Fibroblast of villous mesenchyme (primary cell): ENCODE data around the gene PLXDC1. TPM values are rescaled to one million over a fixed set of nuclear protein-coding genes. Genes with fewer than 3 reads are reported as not detected.
A peak's percentile ranks its signal among the peaks of the same experiment; 100 is the strongest.

Experiments used
- DNase-seq: peaks from one replicate; pipeline ENCODE4 v3.0.0-alpha.2; 2010; ENCODE audit warnings: low read depth
- H3K4me3 ChIP-seq: 2 replicates; pipeline ENCODE4 v1.5.1; 2011; ENCODE audit warnings: low read depth, mild to moderate bottlenecking, low read length
- total RNA-seq: library from RNA; depleted of rRNA; stranded (reverse); fragments of >200 nt; gene quantifications from 2 replicates; pipeline ENCODE4 v1.2.3, GENCODE V29; 2012
- TF ChIP-seq, protein P1 (sequence below): IDR thresholded peaks from 2 replicates; pipeline ENCODE4 v1.5.1; 2012; ENCODE audit warnings: low read depth, mild to moderate bottlenecking, low read length; ENCODE audit not compliant: insufficient read depth

PLXDC1 gene
- total RNA-seq, 1 donor, result 0.43 TPM

DNA sequence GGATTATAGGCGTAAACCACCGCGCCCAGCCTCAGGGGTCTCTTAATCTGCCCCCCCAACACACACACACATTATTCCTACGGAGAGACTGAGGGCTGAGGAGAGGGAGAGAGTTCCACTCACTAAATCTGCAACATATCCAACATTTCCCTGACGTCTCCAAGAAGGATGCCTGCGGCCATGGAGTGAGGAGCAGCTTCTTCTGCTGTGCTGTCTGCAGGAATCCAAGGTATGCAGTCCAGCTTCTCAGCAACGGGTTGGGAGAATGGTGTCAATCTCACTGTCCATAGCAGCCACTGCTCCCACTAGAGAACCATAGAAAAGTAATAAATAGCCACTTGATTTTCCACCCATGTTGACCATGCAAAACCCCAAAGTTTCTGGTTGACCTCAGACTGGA is 5.1 kb upstream of the PLXDC1 start:
- DNase-seq, result no peak
- H3K4me3 ChIP-seq, result no peak overlapping the region
- TF ChIP-seq, protein P1, sequence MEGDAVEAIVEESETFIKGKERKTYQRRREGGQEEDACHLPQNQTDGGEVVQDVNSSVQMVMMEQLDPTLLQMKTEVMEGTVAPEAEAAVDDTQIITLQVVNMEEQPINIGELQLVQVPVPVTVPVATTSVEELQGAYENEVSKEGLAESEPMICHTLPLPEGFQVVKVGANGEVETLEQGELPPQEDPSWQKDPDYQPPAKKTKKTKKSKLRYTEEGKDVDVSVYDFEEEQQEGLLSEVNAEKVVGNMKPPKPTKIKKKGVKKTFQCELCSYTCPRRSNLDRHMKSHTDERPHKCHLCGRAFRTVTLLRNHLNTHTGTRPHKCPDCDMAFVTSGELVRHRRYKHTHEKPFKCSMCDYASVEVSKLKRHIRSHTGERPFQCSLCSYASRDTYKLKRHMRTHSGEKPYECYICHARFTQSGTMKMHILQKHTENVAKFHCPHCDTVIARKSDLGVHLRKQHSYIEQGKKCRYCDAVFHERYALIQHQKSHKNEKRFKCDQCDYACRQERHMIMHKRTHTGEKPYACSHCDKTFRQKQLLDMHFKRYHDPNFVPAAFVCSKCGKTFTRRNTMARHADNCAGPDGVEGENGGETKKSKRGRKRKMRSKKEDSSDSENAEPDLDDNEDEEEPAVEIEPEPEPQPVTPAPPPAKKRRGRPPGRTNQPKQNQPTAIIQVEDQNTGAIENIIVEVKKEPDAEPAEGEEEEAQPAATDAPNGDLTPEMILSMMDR, result no peak

DNA sequence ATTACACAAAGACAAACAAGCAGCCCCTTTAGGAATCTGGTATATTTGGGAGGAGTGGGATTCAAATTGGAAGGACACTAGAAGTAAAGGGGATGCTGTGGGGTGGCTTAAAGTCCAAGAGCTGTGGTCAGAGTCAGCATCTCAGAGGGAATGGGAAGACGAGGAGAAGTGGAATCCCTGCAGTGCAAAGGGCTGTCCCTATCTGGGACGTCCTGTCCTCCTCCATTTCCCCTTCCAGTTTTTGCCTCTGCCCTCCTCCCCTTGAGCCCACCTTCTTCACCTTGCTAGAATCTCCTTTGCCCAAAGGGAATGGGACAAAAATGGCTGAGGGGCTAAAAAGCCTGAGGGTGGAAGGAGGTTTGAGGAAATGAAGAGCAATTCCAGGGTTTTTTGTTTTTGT is 4.2 kb upstream of the PLXDC1 start:
- peak overlapping the region; percentile 12 for H3K4me3 ChIP-seq
- TF ChIP-seq, protein P1, result no peak
- no peak for DNase-seq

DNA sequence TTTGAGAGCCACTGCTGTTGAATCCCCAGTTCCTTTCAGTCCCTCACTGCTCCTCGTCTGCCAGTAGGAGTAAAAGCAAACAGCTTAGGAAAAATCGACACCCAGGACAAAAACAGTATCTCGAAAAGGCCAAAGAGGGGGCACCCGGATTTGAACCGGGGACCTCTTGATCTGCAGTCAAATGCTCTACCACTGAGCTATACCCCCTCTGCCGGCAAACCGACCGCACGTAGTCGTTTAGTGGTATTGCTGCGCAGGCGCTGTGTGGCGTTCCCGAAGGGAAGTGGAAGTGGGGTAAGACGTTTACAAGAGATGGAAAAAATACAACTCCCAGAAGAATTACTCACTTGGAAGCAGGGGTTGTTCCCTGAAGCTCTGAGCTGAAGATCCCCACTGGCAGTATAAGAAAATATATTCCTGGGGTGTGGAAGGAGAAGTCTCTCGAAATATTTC is 2.2 kb upstream of the PLXDC1 start:
- peak overlapping the region; percentile 98 for H3K4me3 ChIP-seq
- peak; percentile 91 for DNase-seq
- TF ChIP-seq, protein P1, result no peak

DNA sequence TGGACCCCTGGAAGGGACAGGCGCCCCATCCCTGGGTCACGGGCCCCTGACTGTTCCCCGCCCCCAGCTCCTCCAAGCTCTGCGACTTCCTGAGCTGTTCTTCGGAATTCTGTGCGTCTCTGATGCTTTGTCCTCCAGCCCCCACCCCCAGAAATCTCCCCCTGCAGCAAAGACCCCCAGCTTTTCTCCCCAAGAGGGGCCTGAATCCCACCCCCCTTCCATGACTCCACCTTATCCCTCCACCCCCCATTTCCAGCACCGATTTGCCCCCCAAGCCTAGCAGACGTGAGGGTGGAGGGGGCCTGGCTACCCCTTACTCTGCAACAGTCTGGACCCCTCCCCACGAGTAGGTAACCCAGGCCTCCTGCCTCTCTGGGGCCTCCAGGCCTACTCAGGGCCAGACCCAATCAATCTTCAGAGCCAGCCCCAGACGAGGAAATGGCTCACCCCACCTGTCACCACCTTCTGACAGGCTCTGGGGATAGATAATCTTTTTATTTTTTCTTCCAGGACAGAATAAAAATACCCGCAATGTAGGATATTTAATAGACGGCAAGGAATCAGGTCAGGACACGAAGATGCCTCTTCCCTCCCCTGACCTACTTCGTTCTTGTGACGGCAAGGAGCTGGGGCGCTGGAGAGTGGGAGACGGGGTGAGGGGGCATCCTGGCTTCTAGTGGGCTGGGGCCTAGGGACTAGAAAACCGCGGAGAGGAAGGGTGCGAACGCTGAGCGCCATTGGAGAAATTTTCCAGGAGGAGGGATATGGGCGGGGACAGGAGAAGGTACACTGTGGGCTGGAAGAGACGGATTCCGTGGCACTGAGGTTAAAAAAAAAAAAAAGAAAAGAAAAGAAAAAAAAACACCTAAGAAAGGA is 744 bp upstream of the PLXDC1 start:
- H3K4me3 ChIP-seq, result peak overlapping the region; percentile 98
- no peak for DNase-seq

DNA sequence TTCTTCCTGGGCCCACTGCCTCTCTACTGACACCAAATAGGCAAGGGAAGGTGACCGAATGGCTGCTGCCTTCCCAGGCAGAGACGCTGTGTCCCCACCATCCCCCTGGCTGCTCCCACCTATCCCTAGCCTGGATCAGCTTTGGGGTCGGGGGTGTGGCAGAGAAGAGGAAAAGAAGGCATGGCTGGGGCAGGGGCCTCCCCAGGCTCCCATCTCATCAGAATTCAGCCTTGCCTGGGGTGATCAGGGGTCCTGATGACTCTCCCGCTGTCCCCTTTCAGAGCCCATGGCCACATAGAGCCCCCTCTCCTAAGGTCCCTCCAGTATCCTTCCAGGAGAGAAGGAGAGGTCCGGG is 665 bp downstream of the PLXDC1 start:
- TF ChIP-seq, protein P1, result no peak
- DNase-seq, result no peak

More for the DNA sequence above, 744 bp upstream of the PLXDC1 start:
- TF ChIP-seq, protein P1, result no peak

DNA sequence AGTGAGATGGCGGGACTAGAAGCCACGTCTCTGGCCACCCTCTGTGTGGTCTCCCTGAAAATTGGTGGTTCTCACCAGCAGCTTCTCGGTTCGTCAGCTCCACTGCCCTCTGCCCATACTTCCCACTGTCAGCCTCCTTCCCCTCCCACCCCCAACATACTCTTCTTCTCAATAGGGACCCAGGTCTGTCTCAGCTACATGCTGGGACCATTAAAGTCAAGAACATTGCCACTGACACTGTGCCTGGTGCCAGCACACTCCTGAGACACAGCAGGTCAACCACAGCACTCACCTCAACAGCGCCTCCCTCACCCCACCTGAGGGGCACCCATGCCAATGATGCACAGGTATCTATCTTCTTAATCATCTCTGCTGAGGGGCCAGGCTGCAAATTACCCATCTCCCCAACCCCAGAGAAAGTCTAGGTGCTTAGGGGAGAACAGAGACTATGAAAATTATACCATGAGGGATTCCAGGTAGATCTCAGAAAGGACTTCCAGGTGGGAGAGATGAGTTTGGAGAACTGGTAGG is 1.3 kb downstream of the PLXDC1 start:
- TF ChIP-seq, protein P1, result no peak
- H3K4me3 ChIP-seq, result no peak overlapping the region
- DNase-seq, result no peak

More for the DNA sequence above, 665 bp downstream of the PLXDC1 start:
- H3K4me3 ChIP-seq, result no peak overlapping the region
